Right forelimb (tissue), 1 donor: Measurements from ENCODE around the gene SEMA6C.
"Not testable (repeated sequence)": the region's sequence is repeated elsewhere in the genome, so short reads cannot be mapped to it uniquely, and the experiment has no call there.

Experiments used
- DNase-seq: peaks from one replicate; pipeline ENCODE4 v3.0.0-alpha.2; 2018

Gene SEMA6C

GRCh38 chr1:151124763-151125403, 21.5 kb downstream of the SEMA6C start:
- DNase-seq, result no peak

- DNase-seq, result no peak
Measured at GRCh38 chr1:151113877-151114276, 32.6 kb downstream of the SEMA6C start.

GRCh38 chr1:151108331-151108730, 38.1 kb downstream of the SEMA6C start:
- no peak for DNase-seq

GRCh38 chr1:151106894-151107293, 39.5 kb downstream of the SEMA6C start:
- no peak for DNase-seq

- no peak for DNase-seq
Measured at GRCh38 chr1:151104630-151105029, 41.8 kb downstream of the SEMA6C start.

- no peak for DNase-seq
Measured at GRCh38 chr1:151098126-151098525, 48.3 kb downstream of the SEMA6C start.

- DNase-seq, result not testable (repeated sequence)
Measured at GRCh38 chr1:151097426-151097825, 49.0 kb downstream of the SEMA6C start.

GRCh38 chr1:151085953-151086559, 60.4 kb downstream of the SEMA6C start:
- DNase-seq, result no peak
